GM12878 (cell line): Measurements from ENCODE around the gene MEGF11.

Experiments used
- CTCF ChIP-seq, 3 experiments: IDR thresholded peaks in 2 of 3; conservative IDR thresholded peaks in 1 of 3; 2 replicates each; pipeline ENCODE4 v1.5.1; 2011; ENCODE audit warnings: low read depth in 3 of 3, low read length in 3 of 3, mild to moderate bottlenecking in 3 of 3, control low read depth in 2 of 3, moderate library complexity in 2 of 3, inconsistent platforms in 1 of 3, mixed read lengths in 1 of 3; ENCODE audit not compliant: control insufficient read depth in 2 of 3, insufficient read depth in 1 of 3; ENCODE audit errors: extremely low read depth in 1 of 3
- E4F1 ChIP-seq: fragments of 450-650 bp; IDR thresholded peaks from 2 replicates; pipeline ENCODE4 v1.6.1; 2018; ENCODE audit warnings: borderline replicate concordance, mild to moderate bottlenecking; ENCODE audit not compliant: partially characterized antibody
- POLR2A ChIP-seq: IDR thresholded peaks from 2 replicates; pipeline ENCODE4 v1.6.1; 2011; ENCODE audit warnings: low read depth, mild to moderate bottlenecking, low read length
- SP1 ChIP-seq: IDR thresholded peaks from one replicate; pipeline ENCODE4 v1.6.1; 2011; ENCODE audit warnings: low read depth, low read length
- SPI1 ChIP-seq: IDR thresholded peaks from 2 replicates; pipeline ENCODE4 v1.6.1; 2011; ENCODE audit warnings: low read depth, mild to moderate bottlenecking, low read length, moderate library complexity, borderline replicate concordance; ENCODE audit not compliant: insufficient read depth

GRCh38 chr15:65870889-65871533 lies 382.5 kb downstream of the MEGF11 start:
- TF ChIP-seq CTCF (IDR thresholded peaks at IDR 0.05 in 2 of 3, conservative IDR thresholded peaks at IDR 0.05 in 1 of 3; ENCODE audit: control insufficient read depth in 2 of 3, extremely low read depth in 1 of 3, insufficient read depth in 1 of 3, low read depth in 3 of 3, low read length in 3 of 3) (no peak), E4F1 (no peak), SPI1 (no peak), SP1 (no peak), POLR2A (0 out of 2 replicates have a peak, but pooled peaks have one; percentile 14)
